SW 1271 (cell line): Measurements from ENCODE around the gene CALHM4.

Experiments used
- DNase-seq, 2 experiments: peaks; one replicate each; lab custom pipeline; 2025; lab: John Stamatoyannopoulos, UW

The CALHM4 gene

DNA sequence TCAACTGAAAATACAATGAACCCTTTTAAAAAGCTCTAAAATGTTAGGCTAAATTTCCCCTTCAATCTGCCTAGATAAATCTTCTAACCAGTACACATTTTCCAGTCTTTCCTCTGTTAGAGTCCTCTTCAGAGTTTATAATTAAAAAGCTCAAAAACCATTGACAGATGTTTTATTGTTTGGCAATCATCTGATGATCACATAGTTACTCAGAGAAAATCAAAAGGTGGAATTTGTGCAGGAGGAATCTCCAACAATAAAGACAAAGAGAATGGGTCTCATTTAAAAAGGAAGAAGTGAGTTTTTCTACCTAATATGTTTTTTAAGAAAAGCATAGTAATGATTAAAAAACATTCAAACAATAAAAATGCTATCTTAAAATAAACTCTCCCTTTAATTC lies 11.1 kb upstream of the CALHM4 start:
- DNase-seq, result no peak

DNA sequence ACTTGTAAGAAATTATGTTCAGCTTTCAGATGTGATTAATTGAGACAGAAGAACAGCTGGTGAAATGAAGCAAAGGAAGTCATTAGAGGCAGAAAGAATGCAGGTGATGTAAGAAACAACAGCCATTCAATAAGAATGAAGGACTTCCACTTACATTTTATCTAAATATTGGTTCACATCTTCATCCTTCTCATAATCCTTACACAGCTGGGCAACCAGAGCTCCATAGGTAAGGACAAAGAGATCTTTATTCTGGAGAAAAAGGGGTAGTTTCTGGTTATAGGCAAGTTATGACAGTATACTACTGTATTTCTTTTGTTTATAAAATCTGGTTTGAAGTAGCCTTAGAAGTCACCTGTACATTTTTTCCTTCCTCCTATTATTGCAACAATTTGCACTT lies 10.4 kb upstream of the CALHM4 start:
- DNase-seq, result no peak

DNA sequence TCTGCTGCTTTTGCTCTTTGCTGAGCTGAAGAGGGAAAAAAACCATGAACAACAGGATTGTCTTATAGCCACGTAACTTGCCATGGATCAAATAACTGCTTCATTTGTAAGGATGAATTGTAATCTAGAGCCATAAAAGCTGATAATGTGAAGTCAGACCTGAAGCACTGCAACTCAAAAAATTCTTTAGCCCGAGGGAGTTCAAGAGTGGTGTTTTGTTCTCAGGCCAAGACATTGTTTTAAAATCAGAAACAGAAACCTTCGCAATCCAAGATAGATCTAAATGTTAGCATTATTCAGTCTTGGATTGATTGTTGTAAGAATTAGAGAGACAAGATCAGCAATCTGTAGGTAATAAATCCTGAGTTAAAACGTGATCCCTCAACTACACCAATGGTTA lies 7.9 kb upstream of the CALHM4 start, which contains the start of gene TRAPPC3L:
Gene TRAPPC3L (minus strand): TSS at position 34 of the 400 bp plus-strand sequence. CDS start 170 bp downstream, outside the sequence.
- no peak for DNase-seq

DNA sequence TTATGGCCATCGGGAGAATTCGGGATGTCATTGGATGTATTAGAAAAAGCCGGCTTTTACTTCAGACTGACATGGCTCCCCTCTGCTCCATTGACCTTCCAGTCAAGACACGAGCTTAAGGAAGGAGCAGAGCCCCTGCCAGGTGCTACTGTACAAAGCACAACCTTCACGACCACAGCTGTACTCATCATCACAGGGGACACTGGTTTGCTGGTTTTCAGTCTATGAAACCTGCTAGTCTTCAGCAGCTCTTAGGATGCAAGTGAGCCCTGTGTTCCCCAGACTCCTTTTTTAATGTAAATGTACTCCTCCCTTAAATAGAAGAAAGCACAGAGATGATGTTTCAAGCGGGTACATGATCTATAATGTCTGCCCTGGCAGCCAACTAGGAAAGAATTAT lies 6.2 kb upstream of the CALHM4 start:
- DNase-seq, result no peak

DNA sequence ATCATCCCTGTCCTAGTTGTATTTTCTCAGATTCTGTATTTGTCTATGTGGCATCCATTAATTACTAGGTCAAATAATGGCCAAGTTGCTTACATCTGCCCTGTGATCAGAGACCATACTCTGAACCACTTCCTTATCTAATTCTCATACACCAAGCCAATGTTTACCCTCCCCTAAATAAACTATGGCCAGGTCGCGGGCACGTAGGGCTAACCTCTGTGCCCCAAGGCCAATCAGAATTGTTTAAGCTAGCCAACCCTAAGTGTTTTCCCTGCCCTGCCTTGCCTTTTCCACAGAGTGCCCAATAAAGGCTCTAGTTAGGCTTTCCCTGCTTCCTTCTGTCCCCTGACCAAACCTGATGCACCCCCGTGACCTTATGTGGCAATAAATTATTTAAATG lies 2.8 kb upstream of the CALHM4 start:
- DNase-seq, result no peak

DNA sequence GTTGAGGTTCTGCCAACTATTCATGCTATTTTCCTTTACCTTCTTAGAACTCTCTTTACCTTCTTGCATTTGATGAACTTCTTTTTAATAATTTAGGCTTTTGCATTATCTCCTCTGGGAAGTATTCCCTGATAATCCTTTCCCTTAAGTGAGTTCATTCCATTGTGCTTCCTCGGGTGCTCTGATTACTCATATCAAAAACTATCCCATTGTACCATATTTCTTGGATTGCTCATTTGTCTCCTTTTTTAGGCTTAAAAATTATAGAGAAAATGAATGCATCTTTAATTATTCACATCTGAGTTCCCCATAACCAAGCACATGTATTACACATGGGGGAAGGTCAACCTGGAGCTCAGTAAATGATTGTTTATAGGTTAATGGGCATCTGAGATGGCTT lies 2.5 kb downstream of the CALHM4 start:
- peak in 1 of 2 experiments; percentile 34 for DNase-seq

DNA sequence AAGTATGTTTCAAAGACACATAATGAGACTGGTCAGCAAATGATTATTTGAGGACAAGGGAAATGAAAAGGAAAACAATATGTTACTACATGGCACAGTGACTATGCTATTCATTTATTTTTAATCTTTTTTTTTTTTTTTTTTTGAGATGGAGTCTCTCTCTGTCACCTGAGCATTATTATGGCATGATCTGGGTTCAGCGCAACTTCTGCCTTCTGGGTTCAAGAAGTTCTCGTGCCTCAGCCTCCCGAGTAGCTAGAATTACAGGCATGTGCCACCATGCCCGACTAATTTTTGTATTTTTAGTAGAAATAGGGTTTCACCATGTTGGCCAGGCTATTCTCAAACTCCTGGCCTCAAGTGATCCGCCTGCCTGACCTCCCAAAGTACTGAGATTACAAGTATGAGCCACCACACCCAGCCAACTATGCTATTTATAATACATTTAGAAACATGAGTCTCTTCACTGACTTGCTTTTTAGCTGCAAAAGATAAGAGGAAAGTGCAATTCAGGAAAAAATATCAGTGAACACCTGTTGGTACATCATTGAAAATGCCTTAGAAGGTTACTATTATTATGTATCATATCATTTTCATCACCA lies 3.4 kb downstream of the CALHM4 start:
- no peak for DNase-seq

DNA sequence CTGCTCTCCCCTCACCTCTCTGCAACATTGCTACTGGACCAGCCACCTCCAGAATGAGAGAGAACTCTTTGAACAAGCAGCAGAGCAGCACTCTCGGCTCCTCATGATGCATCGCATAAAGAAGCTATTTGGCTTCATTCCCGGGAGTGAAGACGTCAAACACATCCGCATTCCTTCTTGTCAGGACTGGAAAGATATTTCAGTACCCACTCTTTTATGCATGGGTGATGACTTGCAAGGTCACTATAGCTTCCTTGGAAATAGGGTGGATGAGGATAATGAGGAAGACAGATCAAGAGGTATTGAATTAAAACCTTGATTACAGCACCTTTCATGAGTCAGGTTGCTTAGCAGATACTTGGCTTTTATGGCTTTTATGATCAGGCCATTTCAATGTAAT lies 4.3 kb downstream of the CALHM4 start:
- DNase-seq, result peak; percentile 75 to 85

DNA sequence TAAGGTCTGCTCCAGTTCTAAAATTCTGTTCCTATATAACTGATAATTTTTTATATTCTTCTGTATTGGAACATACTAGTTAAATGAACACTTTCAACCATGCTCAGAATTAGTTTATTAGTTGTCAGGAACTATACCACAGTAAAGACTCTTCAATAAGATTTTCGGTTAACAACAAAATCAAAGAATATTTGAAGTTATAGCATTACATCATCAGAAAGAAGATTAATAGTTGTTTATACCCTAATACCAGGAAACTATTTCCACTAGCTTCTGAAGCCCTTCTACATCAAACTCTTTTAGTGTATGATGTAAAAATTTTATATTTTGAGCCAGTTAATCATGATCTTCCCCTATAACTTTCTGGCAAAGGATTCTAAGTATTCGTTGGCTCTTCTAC lies 6.6 kb downstream of the CALHM4 start:
- no peak for DNase-seq

DNA sequence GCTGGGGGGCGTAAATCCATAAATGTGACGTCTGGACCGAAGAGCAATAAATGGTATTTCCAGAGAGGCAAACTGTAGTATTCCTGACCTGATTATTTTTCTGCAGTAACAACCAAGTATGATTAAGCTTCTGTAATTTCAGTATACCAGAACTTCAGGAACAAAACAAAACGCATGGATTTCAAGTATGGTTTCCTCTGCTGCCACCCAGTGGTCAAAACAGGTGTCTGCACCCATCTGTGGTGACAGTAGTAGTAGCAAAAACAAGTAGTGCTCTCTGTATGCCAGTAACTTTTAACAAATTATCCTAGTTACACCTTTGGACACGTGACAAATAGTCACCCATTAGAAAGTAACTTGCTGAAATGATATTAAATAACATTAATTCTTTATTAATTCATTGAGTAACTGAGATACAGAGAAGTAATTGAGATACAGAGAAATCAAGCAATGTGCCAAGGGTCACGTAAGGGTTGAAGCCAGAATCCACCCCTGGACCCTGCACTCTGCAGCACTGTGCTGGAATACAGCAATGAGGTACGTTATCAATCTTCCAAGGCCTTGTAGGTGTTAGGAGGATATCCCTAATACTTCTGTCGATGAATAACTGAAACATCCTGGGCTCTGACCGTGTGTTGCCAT lies 7.9 kb downstream of the CALHM4 start:
- peak in 1 of 2 experiments; percentile 61 for DNase-seq

DNA sequence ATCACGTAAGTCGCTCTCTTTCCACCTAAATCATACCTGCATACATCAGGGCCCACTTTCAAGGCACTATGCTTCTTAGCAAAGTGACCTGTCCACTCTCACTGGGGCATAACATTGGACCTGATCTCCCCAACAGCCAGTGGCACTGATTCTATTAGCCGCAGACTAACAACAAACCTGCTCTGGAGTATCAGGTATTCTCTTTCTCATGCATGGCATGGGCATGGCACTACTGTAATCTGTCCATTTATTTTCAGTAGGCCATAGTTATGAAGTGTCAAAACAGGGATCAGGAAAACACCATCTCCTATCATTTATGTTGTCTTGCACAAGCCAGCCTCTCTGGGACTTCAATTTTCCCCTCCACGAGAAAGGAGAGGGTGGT lies 8.5 kb downstream of the CALHM4 start:
- DNase-seq, result no peak

DNA sequence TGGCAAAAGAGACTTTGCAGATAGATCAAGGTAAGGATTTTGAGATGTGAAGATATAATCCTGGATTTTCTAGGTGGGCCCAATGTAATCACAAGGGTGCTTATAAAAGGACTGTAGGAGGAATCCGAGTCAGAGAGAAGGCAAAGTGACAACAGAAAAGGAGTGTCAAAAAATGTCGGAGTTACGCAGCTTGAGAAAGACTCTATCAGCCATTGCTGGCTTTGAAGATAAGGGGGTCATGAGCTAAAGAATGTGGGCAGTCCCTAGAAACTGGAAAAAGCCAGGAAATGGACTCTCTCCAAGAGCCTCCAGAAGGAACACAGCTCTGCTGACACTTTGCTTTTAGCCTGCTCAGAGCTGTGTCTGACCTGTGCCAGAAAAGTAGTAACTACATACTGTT lies 9.1 kb downstream of the CALHM4 start:
- no peak for DNase-seq

DNA sequence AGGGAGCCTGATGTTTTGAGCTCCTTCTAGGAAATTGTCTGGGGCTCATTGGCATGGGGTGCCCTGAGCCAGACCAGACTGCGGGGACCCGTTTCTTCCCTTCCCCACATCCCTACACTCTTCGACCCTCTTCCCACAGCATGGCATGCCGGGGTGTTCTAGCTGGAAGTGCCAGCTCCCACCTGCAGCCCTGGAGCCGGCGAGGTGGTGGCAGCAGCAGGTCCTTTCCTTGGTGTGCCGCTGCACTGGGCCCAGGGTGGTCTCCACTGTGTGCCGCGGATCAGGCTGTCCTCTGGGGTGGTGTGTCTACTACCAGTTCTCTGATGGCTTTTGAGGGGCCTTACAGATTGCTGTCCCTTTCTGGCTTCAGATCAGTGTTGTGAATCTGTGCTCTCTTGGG lies 10.3 kb downstream of the CALHM4 start:
- DNase-seq, result no peak

DNA sequence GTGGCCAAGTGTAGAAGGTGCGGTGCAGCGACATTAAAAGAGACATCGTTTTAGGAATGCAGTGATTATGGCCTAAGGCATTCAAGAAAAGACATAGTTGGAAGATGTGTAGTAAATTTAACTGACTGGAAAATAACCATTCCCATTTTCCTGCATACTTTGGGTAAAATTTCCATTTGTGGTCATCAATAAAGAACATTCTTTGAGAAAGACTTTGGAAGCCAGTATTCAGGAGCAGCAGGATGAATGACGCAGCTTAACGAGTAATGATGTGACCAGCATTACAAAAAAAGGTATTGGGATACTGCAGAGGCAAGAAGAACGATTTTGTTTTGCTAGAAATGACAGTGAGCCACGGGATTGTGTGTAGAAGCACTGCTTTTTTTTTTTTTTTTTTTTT lies 10.8 kb downstream of the CALHM4 start:
- DNase-seq, result no peak

DNA sequence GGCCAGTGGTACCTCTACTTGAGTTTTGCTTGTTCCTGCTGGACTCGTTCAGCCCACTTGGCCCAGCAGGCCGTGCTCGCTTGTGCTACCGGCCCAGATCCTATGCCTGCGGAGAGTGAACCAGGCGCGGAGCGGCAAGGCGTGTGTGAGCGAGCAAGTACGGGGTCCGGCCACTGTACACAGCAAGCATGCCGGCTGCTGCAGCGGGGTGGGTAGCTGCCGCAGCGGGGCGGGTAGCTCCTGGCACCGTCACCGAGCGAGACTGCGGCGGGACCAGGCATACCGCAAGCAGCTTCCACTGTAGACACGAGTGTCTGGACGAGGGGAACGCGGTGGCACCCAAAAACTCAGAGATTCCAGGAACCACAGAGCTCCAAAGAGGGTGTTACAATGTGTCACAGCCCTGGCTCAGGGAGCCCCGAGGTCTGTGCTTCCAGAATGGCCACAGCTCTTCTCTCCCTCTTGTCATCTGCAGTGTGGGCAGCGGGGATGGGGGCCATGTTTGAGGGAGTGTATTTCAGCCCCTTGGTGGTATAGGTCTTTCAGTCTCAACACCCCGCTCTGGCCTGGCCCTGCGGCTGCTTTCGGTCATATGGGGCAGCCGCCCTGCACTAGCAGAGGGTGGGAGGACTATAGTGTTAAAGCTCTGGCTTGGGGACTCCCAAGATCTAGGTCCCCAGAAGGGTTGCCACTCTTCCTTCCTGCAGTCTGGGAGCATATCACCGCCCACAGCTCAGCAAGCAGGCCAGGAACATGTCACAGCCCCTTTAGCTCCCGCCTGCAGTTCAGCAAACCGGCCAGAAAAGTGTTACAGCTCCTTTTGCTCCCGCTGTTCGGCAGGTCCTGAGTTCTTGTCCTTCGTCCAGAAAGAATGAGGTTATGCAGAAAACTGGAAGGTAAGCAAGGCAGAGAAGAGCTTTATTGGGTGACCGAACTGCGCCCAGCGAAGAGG lies 11.6 kb downstream of the CALHM4 start:
- no peak for DNase-seq

DNA sequence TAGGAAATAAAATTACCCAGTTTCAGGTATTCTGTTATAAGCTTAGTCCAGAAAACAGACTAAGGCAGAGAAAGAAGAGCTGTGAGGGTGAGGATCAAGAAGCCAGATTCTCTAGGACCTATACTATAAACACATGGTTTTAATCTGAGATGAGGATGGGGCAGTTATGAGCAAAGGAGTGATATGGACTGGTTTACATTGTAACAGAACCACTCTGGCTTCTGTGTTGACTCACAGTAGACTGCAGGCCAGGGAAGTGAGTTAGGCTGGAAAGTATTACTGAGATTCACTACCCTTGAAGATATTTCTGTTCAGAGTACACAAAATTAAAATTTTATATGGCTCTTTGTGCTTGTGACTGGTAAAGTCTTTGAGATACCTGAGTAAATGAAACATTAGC lies 14.6 kb downstream of the CALHM4 start:
- no peak for DNase-seq

DNA sequence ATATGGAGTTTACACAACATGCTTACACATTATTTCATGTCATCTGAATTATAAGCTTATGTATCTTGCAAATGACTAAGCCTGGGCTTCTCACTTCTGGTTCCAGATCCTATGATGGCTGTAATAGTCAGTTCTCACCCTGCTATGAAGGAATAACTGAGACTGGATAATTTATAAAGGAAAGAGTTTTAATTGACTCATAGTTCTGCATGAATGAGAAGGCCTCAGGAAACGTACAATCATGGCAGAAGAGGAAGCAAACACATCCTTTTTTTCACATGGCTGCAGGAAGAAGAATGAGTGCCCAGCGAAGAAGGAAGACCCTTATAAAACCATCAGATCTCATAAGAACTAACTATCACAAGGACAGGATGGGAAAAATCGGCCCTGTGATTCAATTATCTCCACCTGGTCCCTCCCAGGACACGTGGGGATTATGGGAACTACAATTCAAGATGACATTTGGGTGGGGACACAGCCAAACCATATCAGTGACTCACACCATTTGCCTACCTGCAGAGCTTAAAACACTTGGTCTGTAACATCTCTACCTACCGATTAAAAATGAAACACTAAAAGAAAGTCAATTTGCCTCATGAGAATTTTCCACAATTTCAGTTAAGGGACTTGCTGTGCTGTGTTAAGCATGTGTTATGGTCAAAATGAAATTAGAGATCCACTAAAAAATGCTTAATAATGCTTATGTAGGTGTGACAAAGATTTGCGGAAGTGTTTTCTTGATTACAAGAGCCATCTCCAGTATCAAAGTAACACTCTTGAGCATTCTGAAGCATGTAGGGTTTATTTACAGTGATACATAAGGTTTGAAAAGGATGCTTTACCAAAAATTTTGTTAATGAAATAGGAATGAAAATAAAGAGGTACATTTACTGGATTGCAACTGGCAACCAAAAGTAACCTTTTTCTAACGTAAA lies 15.5 kb downstream of the CALHM4 start:
- no peak for DNase-seq

DNA sequence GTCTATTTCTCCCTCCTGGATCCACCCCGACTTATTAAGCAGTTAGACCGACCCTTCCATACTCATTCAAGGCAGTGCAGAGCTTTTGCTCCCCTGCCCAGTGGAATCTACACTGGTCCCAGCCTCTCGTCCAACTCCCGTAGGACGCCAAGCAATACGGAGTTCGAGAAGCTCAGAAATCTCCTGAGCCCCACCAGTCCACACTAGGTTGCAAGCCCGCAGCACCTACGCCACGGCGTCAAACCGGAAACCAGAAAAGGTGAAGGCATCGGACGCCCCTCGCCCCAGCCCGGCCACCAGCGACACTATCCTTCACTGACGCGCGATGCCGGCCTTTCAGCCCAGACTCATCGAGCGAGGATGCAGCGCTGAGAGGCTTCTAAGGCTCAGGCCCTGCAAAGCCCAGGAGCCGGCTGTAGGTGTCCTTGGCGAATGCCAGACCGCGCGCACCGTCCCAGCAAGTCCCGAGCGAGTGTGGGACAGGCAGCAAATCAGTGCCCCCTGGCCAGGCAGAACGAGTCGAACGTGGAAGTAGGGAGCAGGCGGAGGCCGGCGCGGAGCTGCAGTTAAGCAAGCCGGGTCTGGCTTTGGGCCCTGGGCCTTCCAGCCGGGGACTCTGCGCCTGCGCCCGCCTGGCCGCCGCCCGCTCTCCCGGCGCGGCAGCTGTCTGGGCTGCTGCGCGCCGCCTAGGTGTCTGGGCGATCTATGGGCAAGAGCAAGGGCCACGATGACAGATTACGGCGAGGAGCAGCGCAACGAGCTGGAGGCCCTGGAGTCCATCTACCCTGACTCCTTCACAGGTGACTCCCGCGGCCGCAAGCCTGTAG lies 17.5 kb downstream of the CALHM4 start, which contains the start of gene RWDD1:
Gene RWDD1 (plus strand): TSS at position 649 of the 827 bp plus-strand sequence. CDS start 79 bp downstream, at position 728.
- DNase-seq, result peak; percentile 93 to 98

DNA sequence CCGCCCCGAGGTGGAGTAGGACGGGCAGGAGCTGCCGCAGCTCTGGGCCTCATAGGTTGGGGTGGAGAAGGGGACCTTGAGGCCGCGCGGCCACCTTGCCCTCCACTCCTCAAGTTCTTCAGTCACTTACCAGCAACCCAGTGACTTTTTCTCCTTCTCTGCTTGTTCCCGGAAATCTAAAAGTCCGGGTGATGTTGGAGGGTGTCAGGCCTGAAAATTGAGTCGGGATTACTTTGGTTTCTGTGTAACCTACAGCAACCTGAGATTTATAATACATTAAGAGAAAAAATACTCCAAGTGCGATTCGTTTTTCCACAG lies 18.1 kb downstream of the CALHM4 start:
- DNase-seq, result no peak

DNA sequence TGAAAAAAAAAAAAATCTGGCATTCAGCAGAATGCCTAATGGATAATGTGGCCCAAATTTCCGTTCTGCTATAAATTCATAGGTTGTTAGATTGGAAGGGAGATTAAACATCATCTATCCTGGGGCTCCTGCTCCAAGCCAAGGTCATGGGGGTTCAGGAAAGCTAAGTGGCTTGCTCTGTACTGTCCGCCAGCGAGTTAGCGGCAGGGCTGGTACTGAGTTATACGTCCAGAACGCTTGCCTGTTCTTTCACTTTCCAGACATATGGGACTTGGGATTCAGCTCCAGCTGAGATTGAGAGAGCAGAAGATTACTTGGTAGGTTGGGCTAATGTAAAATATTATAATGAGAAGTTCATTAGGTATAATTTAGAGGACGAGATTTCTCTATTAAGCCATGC lies 18.6 kb downstream of the CALHM4 start:
- DNase-seq, result no peak

DNA sequence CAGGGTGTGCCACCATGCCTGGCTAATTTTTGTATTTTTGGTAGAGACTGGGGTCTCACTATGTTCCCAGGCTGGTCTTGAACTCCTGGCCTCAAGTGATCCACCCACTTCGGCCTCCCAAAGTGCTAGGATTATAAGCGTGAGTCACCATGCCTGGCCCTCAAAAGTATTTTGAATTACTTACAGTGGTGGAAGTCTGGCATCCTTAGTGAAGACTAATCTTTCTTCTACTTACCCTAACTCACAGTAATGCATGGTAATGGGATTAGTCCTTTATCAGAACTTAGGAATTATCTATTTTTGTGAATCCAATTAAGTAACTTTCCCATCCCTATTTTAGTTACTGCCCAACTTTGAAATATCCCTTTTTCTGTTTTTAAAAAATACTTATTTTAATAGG lies 21.7 kb downstream of the CALHM4 start:
- no peak for DNase-seq
